CD4-positive, alpha-beta T cell treated with Interleukin-10 for 1 hour (primary cell): ENCODE data around the gene CDH4.

Experiments used
- DNase-seq: peaks from one replicate; pipeline ENCODE4 v3.0.0-alpha.2; 2020

The CDH4 gene

DNA sequence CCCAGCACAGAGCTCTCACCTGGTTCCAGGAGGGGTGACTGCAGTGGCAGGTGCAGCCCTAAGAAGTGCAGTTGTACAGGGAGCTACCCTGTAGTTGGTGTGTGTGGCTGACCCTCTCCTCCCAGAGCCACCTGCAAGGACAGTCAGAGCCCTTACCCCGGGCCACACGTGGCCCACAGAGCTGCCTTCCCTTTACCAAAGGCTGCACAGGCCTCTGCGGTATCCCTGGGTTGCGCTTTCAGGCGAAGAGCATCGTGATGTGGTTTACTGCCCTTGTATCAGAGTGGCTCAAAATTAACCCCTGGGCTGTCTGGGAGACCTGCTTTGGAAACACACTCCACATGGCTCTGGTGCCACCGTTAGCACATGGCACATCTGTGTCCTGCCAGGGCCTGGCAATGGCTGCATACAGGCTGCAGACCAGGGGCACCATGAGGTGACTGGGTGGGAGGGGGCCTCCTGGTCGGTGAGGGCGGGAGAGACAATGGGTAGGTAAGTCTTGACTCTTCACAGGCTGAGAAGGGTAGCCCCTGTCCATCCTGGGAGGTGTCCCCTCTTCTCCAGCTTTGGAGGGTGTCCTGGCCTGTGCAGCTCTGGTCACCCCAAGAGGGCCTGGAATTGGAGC is 81.5 kb downstream of the CDH4 start:
- DNase-seq, result no peak

GRCh38 chr20:61340157-61340556 is 88.1 kb downstream of the CDH4 start:
- no peak for DNase-seq

- no peak for DNase-seq
These were observed 89.5 kb downstream of the CDH4 start for GRCh38 chr20:61341605-61342004.

- DNase-seq, result no peak
These were observed 91.9 kb downstream of the CDH4 start for GRCh38 chr20:61343934-61344333.

GRCh38 chr20:61345656-61346055 is 93.6 kb downstream of the CDH4 start:
- no peak for DNase-seq

DNA sequence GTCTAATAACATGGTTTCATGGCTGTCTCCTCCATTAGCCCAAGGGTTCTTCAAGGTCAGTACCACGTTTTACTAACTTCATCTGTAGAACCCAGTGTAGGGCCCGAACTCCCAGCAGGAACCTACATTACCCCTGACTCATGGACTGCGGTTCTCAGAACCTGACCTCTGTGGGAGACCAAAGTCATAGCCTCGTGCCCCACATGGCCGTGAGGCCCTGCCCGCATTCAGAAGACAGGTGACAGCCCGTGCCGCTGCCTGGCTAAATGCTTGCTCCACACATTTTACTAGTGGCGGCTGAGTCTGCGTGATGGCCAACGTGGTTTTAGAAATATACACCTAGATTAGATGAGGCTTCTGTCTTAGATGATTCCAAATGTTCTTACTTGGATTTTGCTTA is 94.9 kb downstream of the CDH4 start:
- no peak for DNase-seq

- no peak for DNase-seq
These were observed 95.4 kb downstream of the CDH4 start for GRCh38 chr20:61347443-61347842.

DNA sequence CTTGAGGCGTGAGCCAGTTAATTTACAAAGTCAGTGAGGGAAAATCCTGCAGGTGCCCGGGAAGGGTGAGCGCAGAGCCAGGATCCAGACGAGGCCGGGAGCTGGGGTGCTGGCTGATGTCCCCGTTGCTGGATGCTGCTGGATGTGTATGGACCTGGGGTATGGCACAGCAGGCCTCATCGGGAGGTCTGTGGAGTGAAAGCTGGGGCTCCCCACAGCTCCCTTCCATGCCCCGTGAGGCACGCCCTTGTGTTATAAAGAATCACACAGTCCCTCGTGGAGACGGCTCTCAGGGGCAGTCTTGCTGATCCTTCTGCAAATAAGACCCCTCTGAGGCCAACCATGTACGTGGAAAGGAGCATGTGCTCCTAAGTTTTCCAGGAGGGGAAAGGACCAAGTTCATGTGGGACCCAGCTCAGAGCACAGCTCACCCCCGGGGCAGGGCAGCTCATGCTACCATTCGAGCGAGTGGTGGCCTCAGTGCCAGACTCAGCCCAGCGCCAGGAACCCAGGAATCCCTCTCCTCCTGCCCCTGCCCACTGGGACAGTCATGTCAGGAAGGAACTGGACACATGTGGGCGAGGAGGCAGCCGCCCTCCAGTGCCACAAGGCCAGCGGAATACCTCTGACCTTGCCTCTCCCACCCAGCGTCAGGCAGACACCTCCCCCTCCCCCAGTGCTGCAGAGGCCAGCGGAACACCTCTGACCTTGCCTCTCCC is 97.5 kb downstream of the CDH4 start:
- no peak for DNase-seq

DNA sequence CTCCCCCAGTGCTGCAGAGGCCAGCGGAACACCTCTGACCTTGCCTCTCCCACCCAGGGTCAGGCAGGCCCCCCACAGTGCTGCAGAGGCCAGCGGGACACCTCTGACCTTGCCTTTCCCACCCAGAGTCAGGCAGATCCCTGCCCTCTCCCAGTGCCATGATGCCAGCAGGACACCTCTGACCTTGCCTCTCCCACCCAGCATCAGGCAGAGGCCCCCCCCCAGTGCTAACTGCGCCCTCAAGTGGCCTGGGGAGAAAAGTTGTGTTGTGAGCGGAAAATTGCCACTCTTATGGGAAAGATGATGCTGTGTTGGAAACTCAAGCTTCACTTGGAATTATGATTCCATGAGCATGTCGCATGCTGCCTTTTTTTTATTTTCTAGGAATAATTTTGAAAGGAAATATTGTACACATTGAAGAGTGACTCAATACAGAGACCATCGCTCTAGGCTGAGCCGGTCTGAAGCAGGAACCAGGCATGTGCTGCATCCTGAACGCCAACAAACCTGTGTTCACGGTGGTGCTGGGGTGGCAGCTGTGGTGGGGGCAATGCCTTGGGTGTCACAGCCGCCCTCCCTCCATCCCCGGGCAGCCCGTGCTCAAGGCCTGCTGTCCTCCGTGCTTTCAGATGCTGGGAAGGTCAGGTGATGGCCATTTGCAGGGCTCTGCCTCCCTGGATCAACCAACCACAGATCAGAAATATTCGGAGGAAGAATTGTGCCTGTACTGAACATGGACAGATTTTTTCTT is 98.6 kb downstream of the CDH4 start:
- DNase-seq, result no peak

DNA sequence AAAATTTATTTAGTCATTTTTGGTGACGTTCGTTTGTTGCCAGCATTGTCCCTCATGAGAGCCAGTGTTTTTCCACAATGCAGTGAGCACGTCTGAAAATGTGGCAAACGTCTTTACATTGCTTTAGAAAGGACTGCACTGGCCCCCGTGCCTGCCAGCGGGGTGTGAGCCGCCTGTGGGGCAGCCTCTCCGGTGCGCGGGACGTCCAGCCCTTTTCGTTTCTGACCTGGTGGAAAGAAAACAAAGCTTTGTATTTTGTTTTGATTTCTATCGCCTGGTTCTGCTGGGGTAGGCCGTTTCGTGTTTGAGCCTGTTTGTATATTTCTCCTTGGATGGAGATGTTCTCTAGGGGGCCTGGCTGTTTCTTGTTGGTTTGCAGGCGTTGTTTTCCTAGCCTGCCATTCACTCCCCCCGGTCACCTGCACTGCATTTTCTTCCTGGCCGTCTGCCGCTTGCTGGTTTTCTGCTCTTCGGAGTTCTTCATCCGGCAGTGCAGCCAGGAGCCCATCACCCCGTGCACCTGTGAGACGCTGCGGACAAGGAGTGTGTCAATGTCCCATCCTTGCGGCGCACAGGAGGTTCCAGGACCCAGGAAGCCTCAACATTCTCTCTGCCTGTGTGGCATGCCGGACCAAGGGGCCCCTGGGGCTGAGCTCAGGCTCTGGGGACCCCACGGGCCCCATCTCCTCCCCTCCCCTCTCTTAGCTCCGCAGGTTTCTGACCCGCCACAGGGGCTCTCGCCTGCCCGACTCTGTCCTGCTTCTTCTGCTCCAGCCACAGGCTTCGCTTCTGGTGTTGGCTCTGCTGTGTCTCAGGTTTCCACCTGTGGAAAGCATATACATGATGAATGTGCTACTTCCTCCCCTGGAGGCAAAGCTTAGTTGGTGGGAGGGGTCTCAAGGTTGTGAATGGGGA is 100.5 kb downstream of the CDH4 start:
- DNase-seq, result no peak

DNA sequence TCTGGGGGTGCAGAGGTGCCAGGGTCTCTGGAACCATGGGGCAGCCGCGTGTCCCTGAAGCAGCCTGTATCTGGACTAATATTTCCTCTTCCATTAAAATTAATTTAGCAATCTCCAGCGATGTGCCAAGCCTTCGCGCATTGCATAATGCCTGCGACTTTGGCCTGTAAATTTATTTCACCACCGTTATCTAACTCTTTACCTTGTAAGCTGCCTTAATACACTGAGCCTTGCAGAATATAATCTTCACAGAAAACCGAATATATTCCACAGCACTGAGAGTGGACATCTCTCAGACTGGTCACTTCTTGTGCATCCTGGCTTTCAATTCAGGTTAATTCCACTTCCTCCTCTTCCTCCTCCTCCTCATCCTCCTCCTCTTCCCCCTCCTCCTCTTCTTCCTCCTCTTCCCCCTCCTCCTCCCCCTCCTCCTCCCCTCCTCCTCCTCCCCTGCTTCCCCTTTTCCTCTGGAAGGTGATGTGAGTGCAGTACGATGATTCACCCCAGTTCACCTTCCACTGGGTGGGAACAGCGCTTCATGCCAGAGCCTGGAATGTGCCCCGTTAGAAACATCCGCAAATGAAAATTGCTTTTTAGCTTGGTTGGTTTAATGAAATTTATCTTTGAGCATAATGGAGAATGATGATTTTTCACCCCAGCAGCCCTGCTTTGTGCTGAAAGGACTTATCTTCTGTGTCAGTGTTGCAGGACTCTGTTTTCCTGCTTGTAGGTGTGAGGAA is 101.4 kb downstream of the CDH4 start:
- DNase-seq, result no peak

- no peak for DNase-seq
These were observed 101.9 kb downstream of the CDH4 start for GRCh38 chr20:61354001-61354390.

- DNase-seq, result no peak
These were observed 102.4 kb downstream of the CDH4 start for GRCh38 chr20:61354501-61354900.

DNA sequence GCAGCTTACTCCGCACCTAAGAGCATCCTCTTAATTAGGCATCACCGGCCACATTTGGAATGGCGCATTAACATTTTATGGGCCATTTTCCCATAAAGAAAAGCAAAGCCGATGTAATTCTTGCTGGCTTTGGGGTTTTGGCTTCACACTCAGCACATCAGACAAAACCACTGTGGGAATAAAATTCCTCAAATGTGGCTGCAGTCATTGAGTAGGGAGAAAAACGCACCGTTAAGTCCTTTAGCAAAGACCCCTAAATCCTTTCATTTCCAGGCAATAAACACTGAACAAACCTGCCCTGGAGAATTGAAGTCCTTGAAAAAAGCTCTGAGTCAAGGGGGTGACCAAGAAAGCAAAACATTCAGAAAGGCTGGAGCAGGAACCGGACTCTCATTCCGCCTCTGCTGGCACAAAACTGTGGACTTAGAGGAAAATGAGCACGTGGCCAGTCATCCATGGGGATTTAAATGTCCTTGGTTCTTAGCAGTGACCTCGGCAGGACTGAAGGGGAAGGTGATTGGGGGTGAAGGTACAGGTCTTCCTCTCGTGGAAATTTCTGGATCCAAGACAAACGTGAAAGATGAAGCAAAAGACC is 102.9 kb downstream of the CDH4 start:
- no peak for DNase-seq

- no peak for DNase-seq
These were observed 103.5 kb downstream of the CDH4 start for GRCh38 chr20:61355585-61355984.

- no peak for DNase-seq
These were observed 104.1 kb downstream of the CDH4 start for GRCh38 chr20:61356196-61356595.

DNA sequence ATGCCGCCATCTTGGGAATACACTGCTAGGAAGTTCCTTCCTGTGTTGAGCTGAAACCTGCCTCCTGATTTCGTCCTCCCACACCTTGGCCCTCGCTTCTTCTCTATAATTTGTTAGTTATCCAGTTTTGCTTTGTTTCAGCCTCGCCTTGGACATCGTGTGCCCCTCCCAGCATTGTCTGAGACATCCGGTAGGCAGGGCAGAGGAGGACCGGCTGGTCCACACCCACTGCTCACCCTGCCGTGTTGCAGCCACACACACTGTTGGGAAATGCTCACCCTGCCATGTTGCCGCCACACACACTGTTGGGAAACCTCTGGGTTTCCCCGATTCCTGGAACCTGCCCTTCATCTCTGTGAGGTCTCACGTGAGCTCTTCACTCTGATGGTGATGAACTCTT is 105.1 kb downstream of the CDH4 start:
- no peak for DNase-seq

DNA sequence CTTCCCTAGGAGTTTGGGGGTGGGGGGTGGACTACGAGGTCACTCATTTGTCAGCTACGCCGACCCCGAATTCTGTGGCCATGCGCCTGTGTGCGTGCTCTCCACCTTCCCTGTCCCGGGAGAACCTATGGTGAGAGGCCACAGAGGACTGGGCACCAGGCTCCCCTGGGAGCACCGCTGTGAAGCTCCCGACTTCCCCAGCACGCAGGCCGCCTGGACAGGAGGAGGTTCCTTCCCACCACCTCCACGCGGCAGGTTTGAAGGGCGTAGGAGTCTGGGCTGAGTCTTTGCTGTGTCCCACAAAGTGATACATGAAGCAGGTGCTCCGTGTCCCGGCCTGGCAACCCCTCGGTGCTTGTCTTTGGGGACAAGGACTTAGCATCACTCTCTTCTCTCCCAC is 107.2 kb downstream of the CDH4 start:
- no peak for DNase-seq

DNA sequence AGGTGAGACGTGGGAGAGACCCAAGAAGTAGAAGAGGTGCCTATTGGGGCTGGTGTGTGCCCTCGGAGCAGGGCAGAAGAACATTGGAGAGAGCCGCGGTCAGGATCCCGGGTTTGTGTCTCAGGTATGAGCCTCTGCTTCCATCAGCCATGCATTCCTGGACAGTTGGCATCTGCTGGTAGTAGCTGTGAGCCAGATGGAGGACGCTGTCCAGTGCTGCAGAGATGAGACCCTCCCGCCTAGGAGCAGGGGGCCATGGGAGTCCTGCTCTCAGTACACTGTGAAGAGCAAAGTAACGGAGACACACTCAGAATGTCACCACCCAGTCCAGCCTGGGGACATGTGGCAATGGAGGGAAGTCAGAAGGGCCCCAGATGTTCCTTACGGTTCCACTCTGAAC is 108.2 kb downstream of the CDH4 start:
- DNase-seq, result no peak

DNA sequence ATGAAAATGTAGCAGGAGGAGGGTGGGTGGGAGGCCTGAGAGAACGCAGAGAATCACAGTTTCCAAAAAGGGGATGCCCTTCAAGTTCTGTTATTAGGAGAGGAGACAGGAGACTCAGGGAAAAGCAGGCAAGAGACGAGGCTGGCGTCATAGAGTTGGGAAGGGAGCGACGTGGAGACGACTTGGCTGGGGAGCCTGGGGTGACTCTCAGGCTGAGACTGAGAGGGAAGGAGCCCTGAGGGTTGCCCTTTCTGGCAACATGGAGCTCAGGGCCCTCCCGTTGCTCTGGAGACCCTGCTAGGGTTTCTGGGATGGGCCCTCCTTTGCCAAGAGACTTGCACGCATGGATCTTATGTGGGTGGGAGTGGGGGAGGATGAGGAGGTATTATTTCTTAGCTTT is 108.9 kb downstream of the CDH4 start:
- DNase-seq, result no peak

GRCh38 chr20:61361501-61361900 is 109.4 kb downstream of the CDH4 start:
- no peak for DNase-seq

DNA sequence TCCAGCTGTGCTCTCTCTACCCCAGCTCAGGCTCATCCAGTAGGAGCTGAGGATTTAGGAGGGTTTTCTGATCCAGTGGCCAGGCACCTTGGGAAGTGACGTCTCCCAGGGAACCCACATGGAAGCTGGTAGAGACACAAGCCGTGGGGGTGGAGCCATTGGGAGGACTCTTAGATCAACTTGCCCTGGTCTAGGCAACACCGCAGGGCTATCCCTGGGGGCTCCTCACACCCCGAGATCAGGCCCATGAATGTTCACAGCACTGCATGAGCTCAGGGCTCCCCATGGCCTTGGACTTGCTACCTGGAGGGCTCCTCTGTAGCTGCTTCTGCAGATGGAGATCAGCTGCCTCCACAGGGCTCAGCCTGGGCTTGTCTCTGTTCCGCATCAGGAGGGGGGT is 112.1 kb downstream of the CDH4 start:
- no peak for DNase-seq
